A673 (cell line): ENCODE data around the gene HMGB4. TPM values are rescaled to one million over a fixed set of nuclear protein-coding genes. Genes with fewer than 3 reads are reported as not detected.

Source experiments
- BruUV-seq: library from RNA; stranded (reverse); fragments of 400-500 nt; replicated peaks from 2 replicates; lab custom pipeline; 2021; lab: Mats Ljungman, UMichigan
- CTCF ChIA-PET: fragments of 300-600 bp; sonication (Branson Sonifier 250); formaldehyde crosslinking; loops from one replicate; lab custom pipeline; 2022; ENCODE audit warnings: antibody characterized with exemption; lab: Charles Lee
- POLR2A ChIA-PET: fragments of 300-600 bp; sonication (Branson Sonifier 250); formaldehyde crosslinking; loops from one replicate; lab custom pipeline; 2022; ENCODE audit warnings: antibody characterized with exemption; ENCODE audit not compliant: low non-redundant PET; lab: Charles Lee
- DNase-seq: peaks from one replicate; pipeline ENCODE4 v3.0.0-alpha.2; 2015; ENCODE audit warnings: low spot score
- H3K27ac ChIP-seq: fragments of 200-600 bp; sonication (generic); 2 replicates; pipeline ENCODE4 v1.5.1; 2016; ENCODE audit warnings: mixed run types, low read depth, mild to moderate bottlenecking, mixed read lengths, antibody characterized with exemption, low read length; ENCODE audit not compliant: poor library complexity, severe bottlenecking
- H3K27me3 ChIP-seq: fragments of 200-600 bp; sonication (generic); replicated peaks from 2 replicates; pipeline ENCODE4 v1.6.1; 2017; ENCODE audit warnings: mixed run types, low read depth, mild to moderate bottlenecking, mixed read lengths, antibody characterized with exemption, low read length; ENCODE audit not compliant: insufficient read depth, poor library complexity
- H3K36me3 ChIP-seq: fragments of 200-600 bp; sonication (generic); 2 replicates; pipeline ENCODE4 v1.6.1; 2016; ENCODE audit warnings: mixed run types, mild to moderate bottlenecking, mixed read lengths, antibody characterized with exemption, low read length; ENCODE audit not compliant: insufficient read depth, poor library complexity, severe bottlenecking
- H3K4me1 ChIP-seq: fragments of 200-600 bp; sonication (generic); 2 replicates; pipeline ENCODE4 v1.6.1; 2017; ENCODE audit warnings: mixed run types, mild to moderate bottlenecking, mixed read lengths, antibody characterized with exemption, low read length; ENCODE audit not compliant: insufficient read depth, poor library complexity, severe bottlenecking
- H3K4me3 ChIP-seq: fragments of 200-600 bp; sonication (generic); 2 replicates; pipeline ENCODE4 v1.5.1; 2016; ENCODE audit warnings: low read depth, mixed run types, mild to moderate bottlenecking, mixed read lengths, low read length; ENCODE audit not compliant: poor library complexity, severe bottlenecking
- H3K9me3 ChIP-seq: fragments of 200-600 bp; sonication (generic); 2 replicates; pipeline ENCODE4 v1.6.1; 2016; ENCODE audit warnings: mixed run types, low read depth, mild to moderate bottlenecking, mixed read lengths, antibody characterized with exemption, low read length; ENCODE audit not compliant: poor library complexity, severe bottlenecking
- CTCF ChIP-seq: fragments of 300-800, 200-600 bp; sonication (generic); conservative IDR thresholded peaks from 2 replicates; pipeline ENCODE4 v1.5.1; 2017; ENCODE audit warnings: low read depth, mild to moderate bottlenecking, antibody characterized with exemption, low read length, moderate library complexity, mixed read lengths
- EZH2 ChIP-seq: fragments of 200-600 bp; sonication (generic); IDR thresholded peaks from 2 replicates; pipeline ENCODE4 v1.6.1; 2017; ENCODE audit warnings: borderline replicate concordance, low read depth, mild to moderate bottlenecking, mixed read lengths, antibody characterized with exemption, low read length; ENCODE audit not compliant: poor library complexity, severe bottlenecking
- intact Hi-C: fragments of 100-400 bp; cut with micrococcal nuclease; formaldehyde crosslinking; loops from one replicate; pipeline ENCODE4 v1.10.0; 2022; ENCODE audit not compliant: unreplicated experiment
- total RNA-seq: library from RNA; stranded (reverse); gene quantifications from 2 replicates; pipeline ENCODE4 v1.2.3, GENCODE V29; 2021

HMGB4 gene
- total RNA-seq, 1 experiment from 2014 or later = not detected

- BruUV-seq = no TSS peak
- no peaks in the 10 kb centered on the region for H3K9me3 ChIP-seq
- no peak for DNase-seq
- no peaks in the 10 kb centered on the region for H3K4me1 ChIP-seq
- ChIA-PET POLR2A (no interaction called here), CTCF (no interaction called here)
- no peaks in the 10 kb centered on the region for H3K27me3 ChIP-seq
- TF ChIP-seq EZH2 (no peak), CTCF (no peak)
- no peak overlapping the region for H3K4me3 ChIP-seq
- intact Hi-C loops = no loop called here
- no peak overlapping the region for H3K27ac ChIP-seq
- H3K36me3 ChIP-seq = no peaks in the 10 kb centered on the region
These were observed 40.0 kb upstream of the HMGB4 start for GRCh38 chr1:33823830-33824229.

DNA sequence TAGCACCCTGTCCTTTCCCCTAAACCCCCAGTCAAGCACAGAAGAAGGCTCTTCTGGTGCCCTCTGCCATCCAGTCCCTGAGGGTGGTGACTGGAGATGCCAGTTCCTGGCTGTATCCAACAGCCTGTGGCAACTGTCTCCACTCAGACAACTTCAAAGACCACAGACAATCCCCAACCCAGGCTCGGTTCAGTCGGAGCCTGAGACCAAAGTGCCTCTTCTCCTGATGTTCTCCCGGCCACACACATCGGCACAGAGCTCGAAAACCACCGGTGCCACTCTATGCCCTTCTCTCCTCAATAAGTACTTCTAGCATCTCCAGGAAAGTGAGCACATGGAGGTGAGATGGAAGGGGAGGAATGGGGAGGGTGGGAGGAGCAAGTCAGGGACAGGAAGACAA is 39.6 kb upstream of the HMGB4 start:
- H3K9me3 ChIP-seq = no peaks in the 10 kb centered on the region
- ChIA-PET CTCF (no interaction called here), POLR2A (no interaction called here)
- H3K27ac ChIP-seq = no peak overlapping the region
- DNase-seq = no peak
- H3K4me3 ChIP-seq = no peak overlapping the region
- TF ChIP-seq CTCF (no peak), EZH2 (no peak)
- H3K27me3 ChIP-seq = no peaks in the 10 kb centered on the region
- no peaks in the 10 kb centered on the region for H3K36me3 ChIP-seq
- no TSS peak for BruUV-seq
- intact Hi-C loops = no loop called here
- no peaks in the 10 kb centered on the region for H3K4me1 ChIP-seq

DNA sequence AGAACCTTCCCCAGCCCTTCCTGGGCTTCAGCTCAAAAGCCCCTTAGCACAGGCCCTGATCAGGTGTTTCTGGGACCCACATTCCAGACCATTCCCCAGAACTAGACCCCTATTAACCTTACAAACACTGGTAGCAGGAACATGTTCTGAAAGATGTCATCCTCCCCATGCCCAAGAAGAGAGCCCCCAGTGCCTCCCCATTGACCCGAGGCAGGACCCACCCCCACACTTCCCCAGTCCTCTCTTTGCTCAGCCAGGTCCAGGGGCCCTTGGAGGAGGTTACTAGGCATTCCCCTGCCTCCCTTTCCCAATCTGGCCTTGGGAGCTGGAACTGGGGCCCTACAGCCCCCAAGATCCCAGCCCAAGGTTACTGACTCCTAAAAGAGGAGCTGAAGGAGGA is 38.9 kb upstream of the HMGB4 start:
- H3K27ac ChIP-seq = no peak overlapping the region
- POLR2A ChIA-PET = no interaction called here
- CTCF ChIA-PET = no interaction called here
- no peaks in the 10 kb centered on the region for H3K4me1 ChIP-seq
- H3K9me3 ChIP-seq = no peaks in the 10 kb centered on the region
- H3K36me3 ChIP-seq = no peaks in the 10 kb centered on the region
- H3K27me3 ChIP-seq = no peaks in the 10 kb centered on the region
- BruUV-seq = no TSS peak
- no peak for DNase-seq
- H3K4me3 ChIP-seq = no peak overlapping the region
- intact Hi-C loops = no loop called here
- TF ChIP-seq EZH2 (no peak), CTCF (no peak)
